ENCODE measurements around the gene RNF144A. TPM values are rescaled to one million over a fixed set of nuclear protein-coding genes. Genes with fewer than 3 reads are reported as not detected.

Gene RNF144A
- total RNA-seq: 10 to 100 TPM; 74.9 to 77.5 TPM

GRCh38 chr2:6917071-6917760 lies at the start of gene RNF144A:
TSS of gene RNF144A (plus strand) at chr2:6917412. CDS start at chr2:6996927, 79,515 bp downstream.

GRCh38 chr2:6877402-6878304 lies 39.6 kb upstream of the RNF144A start, which contains the start of gene RSAD2:
TSS of gene RSAD2 (plus strand) at chr2:6877777. CDS start at chr2:6877801, 24 bp downstream.

Other genes with a start within 250 kb of the RNF144A start
- gene CMPK2, start 51.5 kb upstream of the RNF144A start, total RNA-seq: 10 to 100 TPM; 18.7 to 20.6 TPM
- 10 to 100 TPM; 12.7 to 12.9 TPM for gene RSAD2, start 39.6 kb upstream of the RNF144A start, total RNA-seq